SU-DHL-6 (cell line): Measurements from ENCODE around the gene RXRB.

Experiments
- EZH2phosphoT487 ChIP-seq: fragments of 200-600 bp; sonication (generic), shearing (Covaris generic); conservative IDR thresholded peaks from 2 replicates; pipeline ENCODE4 v1.6.1; 2018; ENCODE audit warnings: mild to moderate bottlenecking, antibody characterized with exemption, low read length, moderate library complexity, mixed read lengths
- TF ChIP-seq, protein P1 (sequence below): fragments of 200-600 bp; sonication (generic); IDR thresholded peaks from one replicate; pipeline ENCODE4 v1.5.1; 2017; ENCODE audit warnings: antibody characterized with exemption, mild to moderate bottlenecking, low read length, moderate library complexity; ENCODE audit not compliant: insufficient read depth, poor library complexity, severe bottlenecking

- TF ChIP-seq, protein P1, sequence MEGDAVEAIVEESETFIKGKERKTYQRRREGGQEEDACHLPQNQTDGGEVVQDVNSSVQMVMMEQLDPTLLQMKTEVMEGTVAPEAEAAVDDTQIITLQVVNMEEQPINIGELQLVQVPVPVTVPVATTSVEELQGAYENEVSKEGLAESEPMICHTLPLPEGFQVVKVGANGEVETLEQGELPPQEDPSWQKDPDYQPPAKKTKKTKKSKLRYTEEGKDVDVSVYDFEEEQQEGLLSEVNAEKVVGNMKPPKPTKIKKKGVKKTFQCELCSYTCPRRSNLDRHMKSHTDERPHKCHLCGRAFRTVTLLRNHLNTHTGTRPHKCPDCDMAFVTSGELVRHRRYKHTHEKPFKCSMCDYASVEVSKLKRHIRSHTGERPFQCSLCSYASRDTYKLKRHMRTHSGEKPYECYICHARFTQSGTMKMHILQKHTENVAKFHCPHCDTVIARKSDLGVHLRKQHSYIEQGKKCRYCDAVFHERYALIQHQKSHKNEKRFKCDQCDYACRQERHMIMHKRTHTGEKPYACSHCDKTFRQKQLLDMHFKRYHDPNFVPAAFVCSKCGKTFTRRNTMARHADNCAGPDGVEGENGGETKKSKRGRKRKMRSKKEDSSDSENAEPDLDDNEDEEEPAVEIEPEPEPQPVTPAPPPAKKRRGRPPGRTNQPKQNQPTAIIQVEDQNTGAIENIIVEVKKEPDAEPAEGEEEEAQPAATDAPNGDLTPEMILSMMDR: no peak
- no peak for TF ChIP-seq EZH2phosphoT487
These were observed 12.7 kb downstream of the RXRB start for GRCh38 chr6:33187809-33188208.
